T47D (cell line): ENCODE data around the gene C11orf91.

Source experiments
- DNase-seq, 2 experiments: peaks; one replicate each; pipeline versions ENCODE4 v3.0.0 to v3.0.0-alpha.2; 2011 to 2012; ENCODE audit warnings: low read depth in 1 of 2, low spot score in 1 of 2
- JUND ChIP-seq: IDR thresholded peaks from 2 replicates; pipeline ENCODE4 v1.6.1; 2012; ENCODE audit warnings: low read depth
- in situ Hi-C: cut with HindIII; loops from 2 replicates; pipeline ENCODE4 v1.10.0; 2016; ENCODE audit warnings: low sequenced_read_pairs, low pct_unique_long_range_greater_than_20kb

C11orf91 gene

DNA sequence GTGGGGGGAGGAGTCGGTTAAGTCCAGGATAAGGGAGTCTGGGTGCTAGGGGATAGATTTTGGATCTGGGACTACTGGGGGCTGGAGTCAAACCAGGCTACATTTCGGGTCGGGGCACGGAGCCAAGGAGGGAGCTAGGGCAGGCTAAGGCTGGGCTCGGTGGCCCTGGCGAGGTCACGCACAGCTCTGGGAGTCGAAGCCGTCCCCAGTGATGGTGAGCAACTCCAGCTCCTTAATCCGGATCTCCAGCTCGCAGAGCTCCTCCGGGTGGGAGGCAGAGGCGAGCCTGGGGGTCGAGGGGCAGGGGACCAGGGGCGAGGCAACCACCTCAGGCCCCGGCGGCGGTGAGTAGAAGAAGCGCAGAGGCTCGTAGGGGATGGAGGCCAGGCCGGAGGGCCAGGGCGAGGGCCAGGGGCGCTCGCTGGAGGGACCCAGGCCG, 544 bp downstream of the C11orf91 start:
- no peak for DNase-seq
- in situ Hi-C loops = no loop called here
- no peak for TF ChIP-seq JUND

DNA sequence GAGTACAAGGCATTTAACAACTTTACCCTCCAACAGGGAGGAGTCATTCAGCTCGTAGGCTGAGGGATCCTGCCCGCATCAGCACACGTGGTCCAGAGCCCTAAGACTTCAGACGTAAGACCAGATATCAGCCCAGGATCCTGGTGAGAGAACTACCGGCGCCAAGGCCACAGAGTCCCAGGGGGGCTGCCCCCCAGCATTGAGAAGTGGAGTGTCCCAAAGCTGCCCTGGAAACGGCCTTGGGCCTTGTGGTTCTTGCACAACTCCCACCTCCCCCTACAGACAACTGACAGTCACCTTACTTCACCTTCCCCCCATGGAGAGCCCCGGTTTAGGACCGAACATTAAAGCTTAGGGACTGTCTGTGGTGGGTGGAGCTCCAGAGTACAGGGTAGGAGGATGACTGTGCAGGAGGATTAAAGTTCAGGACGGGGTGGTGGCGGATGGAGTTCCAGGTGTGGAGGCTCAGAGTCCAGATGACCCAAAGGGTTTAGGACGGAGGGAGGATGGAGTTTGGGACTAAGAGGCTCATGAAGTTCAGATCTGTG, 1.0 kb downstream of the C11orf91 start:
- no peak for TF ChIP-seq JUND
- in situ Hi-C loops = no loop called here
- DNase-seq = no peak

DNA sequence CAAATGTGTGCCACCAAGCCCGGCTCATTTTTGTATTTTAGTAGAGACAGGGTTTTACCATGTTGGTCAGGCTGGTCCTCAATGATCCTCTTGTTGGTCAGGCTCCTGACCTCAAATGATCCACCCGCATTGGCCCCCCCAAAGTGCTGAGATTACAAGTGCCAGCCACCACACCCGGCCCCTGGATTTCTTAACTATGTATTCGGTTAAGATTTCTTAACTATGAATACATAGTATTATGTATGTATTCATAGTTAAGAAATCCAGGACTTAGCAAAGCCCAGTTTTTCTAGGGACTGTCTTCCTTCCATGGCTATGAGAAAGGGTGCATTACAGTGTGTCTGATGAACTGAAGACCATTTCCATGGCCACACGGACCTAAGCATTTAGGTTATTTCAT, 1.7 kb downstream of the C11orf91 start:
- in situ Hi-C loops = no loop called here
- no peak for DNase-seq
- TF ChIP-seq JUND = no peak

DNA sequence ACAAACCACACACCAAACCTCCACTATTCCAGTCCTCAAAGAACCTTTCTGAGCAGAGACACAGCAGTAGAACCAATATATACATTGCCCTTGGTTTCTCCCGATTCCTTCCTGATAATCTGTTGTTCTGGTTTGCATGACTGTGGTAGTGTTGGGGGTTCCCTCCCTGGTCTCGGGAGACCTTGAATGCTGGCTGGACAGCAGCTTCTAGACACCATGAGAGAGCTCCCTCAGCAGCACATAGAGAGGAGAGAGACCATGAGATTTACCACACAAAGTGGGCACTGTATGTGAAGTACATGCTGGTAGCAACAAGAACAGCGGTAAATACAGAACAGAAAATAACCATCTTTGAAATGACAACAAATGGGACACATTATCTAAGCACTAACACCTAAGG, 2.6 kb downstream of the C11orf91 start:
- DNase-seq = no peak
- no peak for TF ChIP-seq JUND
- in situ Hi-C loops = no loop called here

DNA sequence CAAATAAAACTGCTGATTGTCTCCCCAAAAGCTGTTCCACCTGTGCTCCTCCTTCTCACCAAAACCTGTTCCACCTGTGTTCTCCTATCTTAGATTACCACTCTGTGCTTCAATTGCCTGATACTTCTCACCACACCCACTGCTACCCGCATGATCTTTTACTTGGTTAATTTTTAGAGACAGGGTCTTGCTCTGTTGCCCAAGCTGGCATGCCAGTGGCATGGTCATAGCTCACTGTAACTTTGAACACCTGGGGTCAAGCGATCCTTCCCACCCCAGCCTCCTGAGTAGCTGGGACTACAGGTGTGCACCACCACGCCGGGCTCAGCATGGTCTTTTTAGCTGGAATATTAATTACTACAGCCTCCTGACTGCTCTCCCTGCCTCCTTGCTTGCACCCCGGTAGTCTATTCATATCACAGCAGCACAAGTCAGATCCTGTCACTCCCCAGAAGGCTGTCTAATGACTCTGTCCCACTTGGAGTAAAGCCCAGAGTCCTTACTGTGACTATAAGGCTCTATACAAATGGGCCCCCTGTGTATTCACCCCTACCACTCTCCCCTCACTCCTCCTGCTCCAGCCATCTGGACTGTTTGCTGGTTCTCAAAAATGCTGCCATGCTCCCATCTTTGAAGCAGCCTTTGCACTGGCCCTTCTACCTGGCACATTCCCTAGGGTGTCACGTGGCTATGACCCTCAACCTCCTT, 3.5 kb downstream of the C11orf91 start:
- in situ Hi-C loops = no loop called here
- TF ChIP-seq JUND = no peak
- DNase-seq = no peak

DNA sequence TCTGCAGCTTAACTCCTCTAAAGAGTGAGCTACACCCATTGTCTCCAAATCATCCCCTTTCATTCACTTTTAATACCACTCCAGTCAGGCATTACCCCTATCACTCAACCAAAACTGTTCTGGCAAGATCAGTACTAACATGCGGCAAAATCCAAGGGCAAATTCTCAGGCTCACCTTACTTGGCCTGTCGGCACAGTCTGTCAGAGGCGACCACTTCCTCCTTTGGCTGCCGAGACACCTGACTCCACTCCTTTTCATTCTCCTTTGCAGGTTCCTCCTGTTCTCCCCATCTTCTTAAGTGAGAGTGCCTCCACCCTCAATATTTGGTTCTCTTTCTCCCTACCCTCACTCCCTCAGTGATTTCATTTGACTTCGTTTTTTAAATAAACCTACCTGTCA, 4.2 kb downstream of the C11orf91 start:
- in situ Hi-C loops = no loop called here
- TF ChIP-seq JUND = no peak

DNA sequence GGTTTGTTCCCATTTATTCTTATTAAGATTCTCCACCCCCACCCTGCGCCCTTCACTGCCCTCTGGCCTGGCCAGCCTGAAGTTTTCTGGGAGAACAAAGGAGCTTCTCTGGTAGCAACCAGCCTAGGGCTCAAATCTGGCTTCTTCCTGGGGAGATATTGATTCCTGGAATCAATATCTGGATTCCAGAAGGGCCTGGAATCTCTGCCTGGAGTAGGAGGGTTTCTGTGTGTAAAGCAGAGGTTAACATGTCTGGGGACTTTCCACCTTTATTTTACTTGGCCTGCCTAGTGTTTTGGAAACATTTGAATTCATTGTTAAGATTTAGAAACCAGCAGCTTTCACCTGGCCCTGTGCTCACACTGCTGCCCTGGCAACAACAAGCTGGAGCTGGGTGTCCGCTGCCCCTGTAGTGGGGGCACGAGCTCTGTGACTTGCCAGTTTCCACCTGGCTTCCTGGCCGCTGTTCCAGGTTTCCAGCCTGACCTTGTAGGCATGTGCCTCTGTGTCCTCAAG, 5.5 kb downstream of the C11orf91 start:
- DNase-seq = no peak
- TF ChIP-seq JUND = no peak
- in situ Hi-C loops = no loop called here

More for the DNA sequence above, 4.2 kb downstream of the C11orf91 start:
- no peak for DNase-seq

DNA sequence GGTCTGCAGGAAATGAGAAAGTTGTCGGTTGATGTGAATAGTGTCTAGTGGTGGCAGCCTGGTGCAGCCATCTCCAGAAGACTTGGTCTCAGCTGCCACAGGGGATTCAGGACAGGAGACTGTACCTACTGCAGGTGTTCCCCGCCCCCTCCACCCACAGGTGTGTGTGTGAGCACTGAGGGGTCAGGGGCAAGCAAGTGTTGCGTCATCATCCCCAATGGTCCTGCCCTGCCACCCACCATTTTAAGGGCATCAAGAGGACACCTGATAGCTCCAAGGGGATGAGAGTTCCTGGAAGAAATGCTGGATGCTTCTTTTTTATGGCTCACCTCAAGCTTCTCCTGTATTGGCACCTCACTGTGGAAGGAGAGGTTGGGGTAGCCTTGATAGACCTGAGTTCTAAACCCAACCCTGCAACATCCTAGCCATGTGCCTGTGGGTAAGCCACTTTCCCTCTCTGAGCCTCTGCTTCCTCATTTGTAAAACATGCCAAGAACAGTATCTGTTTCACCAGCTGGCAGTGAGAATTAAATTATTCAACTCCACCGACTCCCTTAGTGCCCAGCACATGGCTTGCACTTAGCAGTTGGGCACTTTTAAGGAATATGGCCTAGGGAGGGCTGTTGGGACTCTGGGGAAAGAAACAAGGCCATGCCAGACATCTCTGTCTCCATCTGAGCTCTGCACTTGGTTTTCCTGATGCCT, 6.1 kb downstream of the C11orf91 start:
- DNase-seq = no peak
- TF ChIP-seq JUND = no peak
- in situ Hi-C loops = no loop called here

DNA sequence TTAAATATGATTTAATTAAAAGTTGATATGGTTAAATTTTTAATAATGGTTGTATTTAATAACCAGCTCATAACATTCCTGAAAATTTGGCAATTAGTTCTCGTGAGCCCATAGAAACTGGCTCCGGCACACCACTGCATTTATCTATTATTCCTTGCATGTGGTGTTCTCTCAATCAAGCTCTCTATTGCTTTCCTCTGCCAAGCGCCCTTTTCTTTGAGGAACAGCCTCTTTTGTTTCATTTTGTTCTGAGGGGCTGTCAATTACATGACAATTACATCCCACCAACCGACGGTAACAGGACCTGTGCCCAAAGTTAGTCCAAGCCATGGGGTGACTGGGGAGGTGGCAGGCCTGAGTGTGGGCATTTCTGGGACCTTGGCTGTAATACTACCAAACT, 8.1 kb downstream of the C11orf91 start:
- DNase-seq = no peak

DNA sequence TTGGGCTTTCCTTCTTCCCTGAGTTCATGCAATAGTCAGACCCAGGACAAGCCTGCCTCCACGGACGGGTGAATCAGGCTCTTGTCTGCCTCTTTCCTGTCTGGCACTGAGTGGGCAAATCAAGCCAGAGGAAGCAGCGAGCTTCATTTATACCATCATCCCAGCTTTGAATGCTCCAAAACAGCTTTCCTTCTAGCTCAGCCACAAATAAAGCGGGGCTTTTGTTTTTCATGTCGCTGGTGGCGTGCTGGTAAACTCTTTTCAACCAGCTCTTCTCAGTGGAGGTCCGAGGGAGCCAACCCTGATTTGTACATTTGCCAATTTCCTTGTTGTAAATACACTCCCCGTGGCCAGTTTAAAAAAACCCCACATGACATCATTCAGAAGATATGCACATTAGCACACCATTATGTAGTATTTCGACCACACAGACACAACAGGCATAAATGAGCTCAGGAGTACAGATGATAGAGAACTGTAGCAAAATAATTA, 8.6 kb downstream of the C11orf91 start:
- TF ChIP-seq JUND = no peak
- peak in 1 of 2 experiments; percentile 52 for DNase-seq
- in situ Hi-C loops = no loop called here

More for the DNA sequence above, 8.1 kb downstream of the C11orf91 start:
- in situ Hi-C loops = no loop called here
- TF ChIP-seq JUND = no peak

DNA sequence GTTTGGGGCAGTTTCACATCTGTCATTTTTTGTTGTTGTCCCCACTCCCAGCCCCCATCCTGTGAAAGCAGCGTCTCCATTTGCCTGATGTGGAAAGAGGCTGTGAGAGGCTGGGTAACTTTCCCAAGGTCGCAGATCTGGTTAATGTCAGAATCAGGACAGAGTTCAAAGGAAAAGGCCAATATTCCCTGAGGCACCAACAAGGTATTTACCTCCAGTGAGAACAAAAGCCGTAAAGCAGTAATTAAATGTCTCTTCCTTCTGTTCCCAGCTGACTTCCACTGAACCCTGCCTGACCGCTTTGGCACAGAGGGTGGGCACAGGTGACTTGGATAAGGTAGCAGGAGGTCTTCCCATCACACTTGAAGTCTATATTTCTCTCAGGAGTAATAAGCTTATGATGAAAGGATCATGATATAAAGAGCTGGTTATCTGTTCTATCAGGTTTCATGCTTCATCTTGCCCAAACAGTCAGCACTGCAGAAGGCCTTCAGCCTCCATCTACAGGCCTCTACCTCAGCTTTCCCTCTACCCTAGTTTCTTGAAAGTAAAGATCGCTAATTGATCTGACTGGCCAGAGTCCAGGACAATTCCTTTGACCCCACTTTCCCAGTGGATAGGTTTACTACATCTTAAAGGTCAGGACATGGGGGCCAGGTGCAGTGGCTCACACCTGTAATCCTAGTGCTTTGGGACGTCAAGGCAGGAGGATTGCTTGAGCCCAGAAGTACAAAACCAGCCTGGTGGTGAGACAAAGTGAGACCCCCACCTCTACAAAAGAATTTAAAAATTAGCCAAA, 9.4 kb downstream of the C11orf91 start:
- peak in 1 of 2 experiments; percentile 56 for DNase-seq
- in situ Hi-C loops = no loop called here
- no peak for TF ChIP-seq JUND
